DND-41 (cell line): ENCODE measurements around the gene RGS19.

Source experiments
- EZH2 ChIP-seq: IDR thresholded peaks from 3 replicates; pipeline ENCODE4 v1.6.1; 2012; ENCODE audit warnings: borderline replicate concordance, low read depth, mild to moderate bottlenecking, moderate library complexity, low read length, inconsistent platforms; ENCODE audit not compliant: severe bottlenecking
- TF ChIP-seq, protein P1 (sequence below): IDR thresholded peaks from 2 replicates; pipeline ENCODE4 v1.5.1; 2012; ENCODE audit warnings: borderline replicate concordance, low read length, moderate library complexity, mild to moderate bottlenecking; ENCODE audit not compliant: poor library complexity, severe bottlenecking; ENCODE audit errors: extremely low read depth

DNA sequence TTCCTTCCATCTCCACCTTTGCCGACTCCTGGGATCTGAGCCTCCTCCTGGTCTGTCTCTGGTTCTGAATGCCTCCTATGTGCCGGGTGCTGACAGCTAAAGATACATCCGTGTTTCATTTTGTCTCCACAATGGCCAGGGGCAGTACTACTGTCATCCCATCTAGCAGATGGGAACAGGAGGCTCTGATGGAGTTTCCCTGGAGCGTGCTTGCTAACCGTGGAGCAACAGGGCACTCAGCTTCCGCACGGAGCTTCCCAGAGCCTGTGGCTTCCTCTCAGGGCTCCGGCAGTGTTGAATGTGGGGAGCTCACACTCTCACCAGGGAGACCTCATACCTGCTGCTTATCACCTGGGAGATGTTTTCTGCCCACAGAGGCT is 40.0 kb upstream of the RGS19 start:
- TF ChIP-seq, protein P1, sequence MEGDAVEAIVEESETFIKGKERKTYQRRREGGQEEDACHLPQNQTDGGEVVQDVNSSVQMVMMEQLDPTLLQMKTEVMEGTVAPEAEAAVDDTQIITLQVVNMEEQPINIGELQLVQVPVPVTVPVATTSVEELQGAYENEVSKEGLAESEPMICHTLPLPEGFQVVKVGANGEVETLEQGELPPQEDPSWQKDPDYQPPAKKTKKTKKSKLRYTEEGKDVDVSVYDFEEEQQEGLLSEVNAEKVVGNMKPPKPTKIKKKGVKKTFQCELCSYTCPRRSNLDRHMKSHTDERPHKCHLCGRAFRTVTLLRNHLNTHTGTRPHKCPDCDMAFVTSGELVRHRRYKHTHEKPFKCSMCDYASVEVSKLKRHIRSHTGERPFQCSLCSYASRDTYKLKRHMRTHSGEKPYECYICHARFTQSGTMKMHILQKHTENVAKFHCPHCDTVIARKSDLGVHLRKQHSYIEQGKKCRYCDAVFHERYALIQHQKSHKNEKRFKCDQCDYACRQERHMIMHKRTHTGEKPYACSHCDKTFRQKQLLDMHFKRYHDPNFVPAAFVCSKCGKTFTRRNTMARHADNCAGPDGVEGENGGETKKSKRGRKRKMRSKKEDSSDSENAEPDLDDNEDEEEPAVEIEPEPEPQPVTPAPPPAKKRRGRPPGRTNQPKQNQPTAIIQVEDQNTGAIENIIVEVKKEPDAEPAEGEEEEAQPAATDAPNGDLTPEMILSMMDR: no peak
- no peak for TF ChIP-seq EZH2
